Tibial artery (tissue), 4 donors: ENCODE measurements around the gene INPP4B.

Experiments used
- DNase-seq, 2 donors: peaks; one replicate each; pipeline ENCODE4 v3.0.0-alpha.2; 2019
- H3K27ac ChIP-seq, 2 donors: fragments of 200-600 bp; sonication (generic) in 1 of 2; 1 replicate in 1 of 2; 2 replicates in 1 of 2; pipeline ENCODE4 v1.5.1; 2018 to 2019; ENCODE audit warnings: mild to moderate bottlenecking in 1 of 2
- H3K27me3 ChIP-seq, 2 donors: fragments of 200-600 bp; sonication (generic) in 1 of 2; one replicate each; pipeline versions ENCODE4 v1.5.1 to v1.6.0; 2016 to 2019
- H3K36me3 ChIP-seq, 3 donors: fragments of 200-600 bp; sonication (generic) in 2 of 3; one replicate each; pipeline ENCODE4 v1.5.1; 2016 to 2019; ENCODE audit warnings: mild to moderate bottlenecking in 2 of 3
- H3K4me1 ChIP-seq, 4 donors: fragments of 200-600 bp; sonication (generic) in 2 of 4; 1 replicate in 3 of 4; 2 replicates in 1 of 4; pipeline ENCODE4 v1.5.1; 2016 to 2019
- H3K4me3 ChIP-seq, 2 donors: fragments of 200-600 bp; sonication (generic) in 1 of 2; 1 replicate in 1 of 2; 2 replicates in 1 of 2; pipeline ENCODE4 v1.5.1; 2018 to 2019; ENCODE audit warnings: mild to moderate bottlenecking in 2 of 2
- H3K9me3 ChIP-seq, 3 donors: fragments of 200-600 bp; sonication (generic) in 1 of 3; one replicate each; pipeline ENCODE4 v1.5.1; 2016 to 2019
- intact Hi-C: fragments of 100-400 bp; cut with DNase I; formaldehyde crosslinking; loops from one replicate; pipeline ENCODE4 v1.15.0; 2023; ENCODE audit warnings: low total_unique reads
- TF ChIP-seq, protein P1 (sequence below), 2 experiments: fragments of 200-600 bp in 1 of 2; fragments of 450-650 bp in 1 of 2; IDR thresholded peaks; one replicate each; pipeline ENCODE4 v1.5.1; 2017 to 2019; ENCODE audit warnings: antibody characterized with exemption in 2 of 2, mild to moderate bottlenecking in 1 of 2, moderate library complexity in 1 of 2

The INPP4B gene

GRCh38 chr4:142697928-142698327 is 148.2 kb downstream of the INPP4B start:
- intact Hi-C loops, result no loop called here
- TF ChIP-seq, protein P1, sequence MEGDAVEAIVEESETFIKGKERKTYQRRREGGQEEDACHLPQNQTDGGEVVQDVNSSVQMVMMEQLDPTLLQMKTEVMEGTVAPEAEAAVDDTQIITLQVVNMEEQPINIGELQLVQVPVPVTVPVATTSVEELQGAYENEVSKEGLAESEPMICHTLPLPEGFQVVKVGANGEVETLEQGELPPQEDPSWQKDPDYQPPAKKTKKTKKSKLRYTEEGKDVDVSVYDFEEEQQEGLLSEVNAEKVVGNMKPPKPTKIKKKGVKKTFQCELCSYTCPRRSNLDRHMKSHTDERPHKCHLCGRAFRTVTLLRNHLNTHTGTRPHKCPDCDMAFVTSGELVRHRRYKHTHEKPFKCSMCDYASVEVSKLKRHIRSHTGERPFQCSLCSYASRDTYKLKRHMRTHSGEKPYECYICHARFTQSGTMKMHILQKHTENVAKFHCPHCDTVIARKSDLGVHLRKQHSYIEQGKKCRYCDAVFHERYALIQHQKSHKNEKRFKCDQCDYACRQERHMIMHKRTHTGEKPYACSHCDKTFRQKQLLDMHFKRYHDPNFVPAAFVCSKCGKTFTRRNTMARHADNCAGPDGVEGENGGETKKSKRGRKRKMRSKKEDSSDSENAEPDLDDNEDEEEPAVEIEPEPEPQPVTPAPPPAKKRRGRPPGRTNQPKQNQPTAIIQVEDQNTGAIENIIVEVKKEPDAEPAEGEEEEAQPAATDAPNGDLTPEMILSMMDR (IDR thresholded peaks at IDR 0.05), result no peak
- DNase-seq, result no peak
- peaks cover 0 to 10% (median 0%) of the 10 kb centered on the region in 4 donors for H3K4me1 ChIP-seq
- no peaks in the 10 kb centered on the region for H3K27me3 ChIP-seq
- H3K4me3 ChIP-seq, result no peak overlapping the region
- H3K27ac ChIP-seq, result no peak overlapping the region
- no peaks in the 10 kb centered on the region for H3K9me3 ChIP-seq
- no peaks in the 10 kb centered on the region for H3K36me3 ChIP-seq

GRCh38 chr4:142697320-142697719 is 148.8 kb downstream of the INPP4B start:
- H3K27ac ChIP-seq, result no peak overlapping the region
- DNase-seq, result no peak
- TF ChIP-seq, protein P1 (IDR thresholded peaks at IDR 0.05), result no peak
- intact Hi-C loops, result no loop called here
- no peaks in the 10 kb centered on the region for H3K9me3 ChIP-seq
- H3K4me1 ChIP-seq, result peaks cover 0 to 10% (median 0%) of the 10 kb centered on the region in 4 donors
- no peaks in the 10 kb centered on the region for H3K27me3 ChIP-seq
- no peaks in the 10 kb centered on the region for H3K36me3 ChIP-seq
- no peak overlapping the region for H3K4me3 ChIP-seq

DNA sequence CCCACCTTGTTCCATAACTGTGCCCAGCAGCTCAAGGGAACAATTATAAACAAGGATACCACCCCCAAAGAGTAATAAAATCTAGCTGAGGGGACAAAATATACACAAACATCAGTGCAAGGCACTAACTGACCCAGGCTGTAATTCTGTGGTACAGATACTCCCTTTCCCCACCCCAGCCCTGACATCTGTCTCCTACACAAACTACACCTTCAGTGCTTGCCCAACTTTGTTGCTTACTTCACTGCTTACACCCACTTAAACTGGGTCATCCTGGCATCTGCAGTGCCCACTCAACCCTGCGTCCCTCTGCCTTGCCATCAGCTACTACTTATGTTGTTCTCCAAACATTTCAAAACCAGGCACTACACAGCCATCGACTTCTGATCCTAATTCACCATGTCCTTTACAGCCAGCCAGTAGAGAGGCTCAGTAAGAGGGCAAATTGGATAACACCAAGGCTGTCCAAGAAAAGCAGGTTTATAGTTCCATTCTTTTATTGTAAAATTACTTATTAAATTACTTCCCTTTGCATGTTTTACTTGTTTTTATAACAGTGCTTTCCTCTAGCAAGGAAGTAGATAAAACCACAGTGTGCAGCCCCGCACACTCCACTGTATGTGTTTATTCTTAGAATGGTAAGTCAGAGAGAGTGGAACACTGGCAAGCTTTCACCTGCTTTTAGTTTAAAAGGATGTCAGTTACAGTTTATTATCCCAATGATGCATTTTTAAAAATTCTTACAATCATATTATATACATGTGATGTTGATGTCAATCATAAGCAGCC is 149.6 kb downstream of the INPP4B start:
- Histone ChIP-seq H3K4me1 (peaks cover 0 to 10% (median 0%) of the 10 kb centered on the region in 4 donors), H3K4me3 (no peak overlapping the region), H3K9me3 (no peaks in the 10 kb centered on the region), H3K27ac (no peak overlapping the region), H3K27me3 (no peaks in the 10 kb centered on the region), H3K36me3 (no peaks in the 10 kb centered on the region)
- intact Hi-C loops, result no loop called here
- TF ChIP-seq, protein P1 (IDR thresholded peaks at IDR 0.05), result no peak
- no peak for DNase-seq

DNA sequence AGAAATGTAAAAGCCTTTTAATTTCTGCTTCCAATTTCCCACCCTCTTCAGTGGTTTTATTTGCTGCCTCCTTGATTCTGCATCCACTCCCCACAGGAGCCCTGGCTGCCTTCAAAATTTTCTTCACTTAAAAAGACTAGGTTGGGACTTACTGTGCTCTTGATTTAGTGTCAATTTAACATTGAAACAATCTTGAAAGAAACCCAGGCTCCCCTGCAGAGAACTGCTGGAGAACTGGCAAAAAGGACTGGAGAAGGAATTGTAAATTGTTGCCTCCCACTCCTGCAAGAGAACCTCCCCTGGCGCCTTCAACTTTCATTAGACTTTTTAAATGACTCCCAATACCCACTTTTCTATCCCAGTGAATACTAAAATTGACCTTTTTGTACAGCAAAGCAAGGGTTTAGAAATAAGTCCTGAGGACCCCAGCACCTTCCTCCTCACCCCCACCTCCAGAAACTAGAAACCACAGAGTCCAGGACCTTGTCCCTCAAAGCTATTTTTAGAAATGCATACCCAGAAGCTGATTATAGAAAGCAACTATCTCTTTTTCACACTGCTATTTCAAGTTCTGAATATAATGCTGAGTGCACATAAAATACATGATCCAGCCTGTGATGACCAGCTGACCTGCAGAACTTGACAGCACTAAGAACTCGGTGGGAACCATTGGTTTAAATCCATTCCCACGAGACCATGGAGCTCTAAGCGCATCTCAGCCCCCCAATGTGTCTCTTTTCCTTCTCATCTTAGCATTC is 155.5 kb downstream of the INPP4B start:
- intact Hi-C loops, result no loop called here

GRCh38 chr4:142687547-142688275 is 158.4 kb downstream of the INPP4B start:
- Histone ChIP-seq H3K27ac (no peak overlapping the region), H3K9me3 (no peaks in the 10 kb centered on the region), H3K4me3 (no peak overlapping the region), H3K27me3 (no peaks in the 10 kb centered on the region), H3K4me1 (peaks cover 0 to 4% (median 0%) of the 10 kb centered on the region in 4 donors), H3K36me3 (no peaks in the 10 kb centered on the region)
- intact Hi-C loops, result no loop called here
- TF ChIP-seq, protein P1 (IDR thresholded peaks at IDR 0.05), result no peak
- no peak for DNase-seq

More for the DNA sequence above, 155.5 kb downstream of the INPP4B start:
- DNase-seq, result no peak
- H3K27me3 ChIP-seq, result no peaks in the 10 kb centered on the region
- H3K36me3 ChIP-seq, result no peaks in the 10 kb centered on the region
- H3K9me3 ChIP-seq, result no peaks in the 10 kb centered on the region
- peaks cover 0 to 4% (median 0%) of the 10 kb centered on the region in 4 donors for H3K4me1 ChIP-seq
- H3K27ac ChIP-seq, result no peak overlapping the region
- TF ChIP-seq, protein P1 (IDR thresholded peaks at IDR 0.05), result no peak
- H3K4me3 ChIP-seq, result no peak overlapping the region
